GM18517 (cell line): ENCODE results near the gene BMP7.

Experiments
- ATAC-seq: cut with Tn5 transposase; IDR thresholded peaks from one replicate; pipeline ENCODE4 v1.9.1; 2021; ENCODE audit warnings: mild to moderate bottlenecking, moderate library complexity; ENCODE audit not compliant: unreplicated experiment

Gene BMP7

DNA sequence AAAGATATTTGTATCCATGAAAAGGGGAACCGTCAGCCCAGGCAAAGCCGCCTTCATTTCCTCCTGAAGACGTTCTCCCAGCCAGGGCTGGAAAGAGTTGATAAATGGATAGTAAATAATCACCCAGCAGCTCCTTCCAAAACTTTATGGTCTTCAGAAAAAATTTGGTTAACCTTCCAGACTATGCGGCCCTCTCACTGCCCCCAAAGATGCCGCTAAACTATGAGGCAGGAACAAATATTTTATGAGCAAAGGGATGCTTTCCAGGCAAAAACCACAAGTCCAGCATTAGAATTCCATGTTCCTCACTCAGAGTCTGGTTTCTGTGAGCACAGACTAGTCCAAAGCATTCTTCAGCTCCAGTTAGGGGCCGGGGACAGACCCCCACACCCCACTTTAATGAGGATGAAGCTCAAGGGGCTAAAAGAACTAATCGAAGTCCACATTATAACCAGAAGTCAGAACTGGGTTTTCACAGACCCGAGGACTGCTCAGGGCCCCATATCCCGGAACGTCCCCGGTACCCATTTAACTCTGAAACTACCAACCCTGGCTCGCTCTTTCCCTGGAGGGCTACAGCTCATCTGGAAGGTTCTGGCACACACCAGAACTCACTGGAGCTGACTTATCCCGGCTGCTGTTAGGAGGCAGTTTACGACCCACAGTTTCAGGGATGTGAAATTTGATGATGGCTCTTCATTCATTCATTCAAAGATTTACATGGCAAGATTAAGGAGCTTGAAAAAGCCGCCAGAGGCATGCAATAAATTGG, 29.4 kb downstream of the BMP7 start:
- ATAC-seq = no peak

DNA sequence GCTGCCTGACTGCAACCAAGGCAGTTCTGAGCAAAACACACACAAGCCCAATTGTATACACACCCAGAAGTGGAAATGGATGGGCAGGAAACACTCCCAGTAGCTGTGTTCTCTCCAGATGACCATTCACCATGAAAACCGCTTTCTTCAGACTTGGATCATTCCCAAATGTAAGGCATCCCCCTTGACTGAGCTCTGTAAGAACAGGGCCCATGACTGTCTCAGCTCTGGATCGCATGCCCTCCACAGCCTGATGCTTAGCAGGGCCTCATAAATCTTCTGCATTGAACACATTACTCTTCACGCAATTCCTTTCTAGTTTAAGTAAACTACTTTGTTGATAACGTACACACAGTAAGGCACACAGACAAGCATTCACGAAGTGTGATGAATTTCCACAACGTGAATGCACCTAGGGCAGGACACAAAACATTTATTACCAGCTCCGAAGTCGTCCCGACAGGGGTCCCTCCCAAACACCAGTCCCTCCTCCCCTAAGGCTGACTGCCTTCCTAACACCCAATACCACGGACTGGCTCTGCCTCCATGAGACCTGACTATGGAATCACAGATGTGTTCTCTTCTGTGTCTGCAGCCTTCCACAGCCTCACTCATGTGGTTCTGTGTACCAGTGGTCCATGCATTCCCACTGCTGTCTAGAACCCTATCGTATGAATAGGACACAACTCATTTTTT, 31.7 kb downstream of the BMP7 start:
- ATAC-seq = no peak

DNA sequence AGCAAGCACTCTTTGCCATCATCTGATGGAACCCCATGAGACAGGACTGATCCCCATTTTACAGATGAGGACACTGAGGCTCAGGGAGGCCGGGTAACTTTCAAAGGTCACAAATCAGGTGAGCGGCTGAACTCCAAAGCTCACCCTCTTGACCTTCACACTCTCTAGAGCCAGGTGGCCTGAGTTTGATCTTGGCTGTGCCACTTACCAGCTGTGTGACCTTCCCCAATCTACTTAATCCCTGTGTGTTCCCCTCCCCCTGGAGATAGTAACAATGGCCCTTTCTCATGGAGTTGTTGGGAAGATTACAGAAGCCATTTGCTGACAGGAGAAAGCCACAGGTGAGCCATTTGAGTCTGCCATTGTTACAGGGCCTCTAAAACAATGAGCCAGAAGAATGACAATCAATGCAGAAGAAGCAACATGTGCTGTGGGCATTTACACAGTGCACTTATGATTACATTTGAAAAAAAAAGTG, 34.5 kb downstream of the BMP7 start:
- ATAC-seq = no peak

DNA sequence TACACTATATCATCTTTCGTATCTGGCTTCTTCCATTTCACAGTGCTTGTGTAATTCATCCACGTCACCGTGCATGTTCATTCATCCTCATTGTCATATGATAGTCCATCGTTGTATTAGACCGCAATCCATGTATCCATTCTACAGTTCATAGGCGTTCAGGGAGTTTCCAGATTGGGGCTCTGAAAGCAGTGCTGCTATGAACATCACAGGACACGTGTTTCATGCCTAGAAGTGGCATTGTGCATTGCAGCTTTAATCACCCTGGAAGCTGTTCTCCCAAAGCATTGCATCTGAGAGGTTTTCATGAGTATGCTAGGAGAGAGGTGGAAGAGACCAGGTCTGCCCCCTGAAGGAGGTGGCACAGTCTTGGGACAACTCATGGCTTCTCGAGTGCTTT, 35.3 kb downstream of the BMP7 start:
- no peak for ATAC-seq

DNA sequence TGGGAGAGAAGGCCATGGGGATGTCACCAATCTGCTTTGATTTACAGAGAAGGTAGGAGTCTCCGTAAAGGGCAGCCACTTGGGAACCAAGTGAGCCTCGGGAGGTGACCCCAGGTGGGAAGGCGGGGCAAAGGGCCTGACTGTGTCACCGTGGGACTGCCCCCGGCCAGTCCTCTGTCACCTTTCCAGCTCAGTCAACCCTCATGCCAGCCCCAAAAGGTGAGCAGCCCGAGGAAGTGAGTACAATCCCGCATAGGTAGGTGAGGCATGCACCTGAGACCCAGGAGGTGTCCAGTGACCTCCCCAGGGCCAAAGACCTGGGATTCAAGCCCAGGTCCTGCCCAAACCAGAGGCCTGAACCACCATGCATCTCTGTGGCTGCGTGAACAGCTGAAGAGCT, 36.2 kb downstream of the BMP7 start:
- ATAC-seq = no peak

DNA sequence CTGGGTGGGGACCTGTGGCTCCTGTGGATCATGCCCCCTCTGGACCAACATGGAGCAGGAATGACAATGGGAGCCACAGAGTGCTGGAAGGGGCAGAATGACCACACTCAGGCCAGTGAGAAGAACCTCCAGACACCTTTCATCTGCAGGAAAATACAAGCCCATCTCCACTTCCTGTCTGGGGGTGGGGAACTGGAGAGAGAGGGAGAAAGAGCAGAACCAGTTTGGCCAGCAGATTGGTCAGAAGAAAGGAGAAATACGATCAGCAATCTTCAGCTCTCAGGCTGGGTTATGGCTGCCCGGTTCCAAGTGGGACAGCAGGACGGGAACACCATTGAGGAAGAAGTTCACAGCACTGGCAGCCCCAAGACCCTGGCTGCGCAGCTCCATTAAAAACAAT, 37.0 kb downstream of the BMP7 start:
- no peak for ATAC-seq

DNA sequence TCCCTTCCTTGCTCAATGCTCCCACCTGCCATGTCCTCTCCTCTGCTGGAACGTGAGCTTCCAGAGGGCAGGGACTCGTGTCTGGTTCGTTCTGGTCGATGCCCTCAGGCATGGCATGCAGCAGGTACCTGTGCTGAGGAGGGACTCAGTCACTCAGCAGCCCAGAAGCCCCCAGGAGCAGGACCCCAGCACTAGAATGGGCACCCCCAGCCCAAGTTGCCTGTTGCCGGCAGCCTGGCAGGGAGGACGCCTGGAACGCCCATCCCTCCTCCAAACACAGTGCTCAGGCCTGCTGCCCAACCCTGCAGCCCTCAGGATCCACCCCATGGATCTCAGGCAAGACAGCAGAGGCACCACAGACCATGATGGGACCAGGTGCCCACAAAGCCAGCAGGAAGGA, 40.6 kb downstream of the BMP7 start:
- no peak for ATAC-seq

DNA sequence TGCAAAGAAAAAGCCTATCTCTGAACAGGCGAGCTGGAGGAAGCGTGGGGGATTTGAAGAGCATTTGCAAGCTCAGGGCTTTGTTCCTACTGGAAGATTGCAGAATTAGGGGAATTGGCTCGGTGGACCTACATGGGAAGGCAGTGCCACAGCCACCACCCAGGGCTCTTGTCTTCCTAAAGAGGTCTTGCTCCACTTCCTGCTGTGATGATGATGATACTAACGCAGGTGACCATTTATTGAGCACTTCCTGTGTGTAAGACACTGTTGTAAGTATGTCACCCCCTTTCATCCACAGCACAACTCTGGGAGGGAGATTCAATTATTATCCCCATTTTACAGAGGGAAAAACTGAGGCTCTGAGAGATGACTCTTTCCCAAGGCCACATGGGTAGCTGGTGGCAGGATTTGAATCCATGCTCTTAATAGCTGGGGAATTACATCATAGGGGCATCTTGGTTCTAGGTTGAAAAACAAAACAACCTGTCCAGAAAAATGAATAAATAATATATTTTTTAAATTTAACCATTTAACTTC, 41.2 kb downstream of the BMP7 start:
- no peak for ATAC-seq

DNA sequence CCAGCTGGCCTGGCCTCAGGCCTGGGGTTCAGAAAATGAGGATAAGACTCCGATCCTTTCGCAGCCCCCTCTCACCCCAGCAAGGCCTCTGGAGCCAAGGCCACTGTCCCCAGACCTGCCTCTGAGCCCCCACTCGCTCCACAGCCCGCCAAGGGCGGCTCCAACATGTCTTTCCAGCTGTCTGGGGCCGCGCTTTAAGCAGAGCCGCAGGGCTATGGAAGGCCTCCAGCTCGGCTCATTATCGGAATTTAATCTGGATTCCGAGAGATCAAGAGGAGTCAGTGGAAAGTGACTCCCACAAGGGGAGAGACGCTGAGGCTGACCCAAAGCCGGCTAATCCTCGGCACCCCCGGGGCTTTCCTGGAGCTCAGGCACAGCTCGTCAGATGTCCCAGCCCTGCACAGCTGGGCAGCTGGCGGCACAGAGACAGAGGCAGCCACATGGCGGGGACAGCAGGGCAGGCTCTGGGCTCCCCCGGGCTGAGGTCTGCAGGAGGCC, 41.8 kb downstream of the BMP7 start:
- ATAC-seq = no peak

DNA sequence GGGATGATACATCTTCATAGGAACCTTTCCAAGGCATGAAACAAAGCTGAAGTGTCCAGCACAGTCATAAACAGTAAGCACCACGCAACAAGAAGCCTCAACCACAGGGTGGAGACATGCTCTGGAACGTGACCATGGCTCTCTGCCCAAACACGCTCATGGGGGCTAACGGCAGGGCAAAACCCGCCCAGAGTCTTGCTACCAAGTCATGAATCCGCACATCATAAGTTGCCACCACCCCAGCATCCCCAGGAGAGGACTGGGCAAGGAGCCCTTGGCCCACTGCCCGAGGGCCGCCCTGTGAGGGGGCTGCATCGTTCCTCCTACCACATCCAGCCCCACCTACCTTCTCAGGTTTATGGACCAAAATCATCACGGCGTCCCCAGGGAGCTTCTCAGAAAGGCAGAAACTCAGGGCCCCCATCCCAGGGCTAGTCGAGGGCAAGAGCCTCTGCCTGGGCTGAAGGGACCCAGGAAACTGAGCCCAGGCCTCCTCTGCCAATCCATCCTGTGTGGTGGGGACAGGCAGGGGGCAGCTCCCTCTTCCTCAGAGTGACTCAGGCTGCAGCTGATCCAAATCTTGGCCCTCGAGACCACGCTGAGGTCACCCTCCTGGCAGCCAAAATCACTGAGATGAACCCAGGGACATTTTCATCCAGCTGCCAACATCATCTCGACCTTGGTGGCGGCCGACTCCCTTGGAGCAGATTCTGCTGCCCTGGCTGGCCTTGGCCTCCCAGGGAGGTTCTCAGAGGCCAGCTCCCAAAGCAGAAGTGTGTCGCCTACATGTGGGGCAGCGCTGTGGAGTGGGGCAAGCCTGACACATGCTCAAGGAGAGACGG, 42.6 kb downstream of the BMP7 start:
- ATAC-seq = no peak

DNA sequence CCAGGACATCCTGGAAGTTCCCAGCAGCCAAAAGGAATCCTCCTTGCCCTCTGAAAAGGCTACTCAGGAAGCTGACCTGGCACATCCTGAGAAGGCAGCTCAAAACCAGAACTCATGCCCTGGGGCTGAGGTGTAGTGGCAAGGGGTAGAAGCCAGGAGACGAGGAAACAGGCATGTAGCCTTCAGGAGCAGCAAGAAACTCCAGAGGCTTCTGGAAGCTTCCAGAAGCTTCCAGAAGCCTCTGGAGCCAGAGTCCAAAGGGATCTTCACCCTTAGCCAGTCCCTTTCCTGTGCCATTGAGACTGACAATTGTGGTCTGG, 43.9 kb downstream of the BMP7 start:
- ATAC-seq = no peak

DNA sequence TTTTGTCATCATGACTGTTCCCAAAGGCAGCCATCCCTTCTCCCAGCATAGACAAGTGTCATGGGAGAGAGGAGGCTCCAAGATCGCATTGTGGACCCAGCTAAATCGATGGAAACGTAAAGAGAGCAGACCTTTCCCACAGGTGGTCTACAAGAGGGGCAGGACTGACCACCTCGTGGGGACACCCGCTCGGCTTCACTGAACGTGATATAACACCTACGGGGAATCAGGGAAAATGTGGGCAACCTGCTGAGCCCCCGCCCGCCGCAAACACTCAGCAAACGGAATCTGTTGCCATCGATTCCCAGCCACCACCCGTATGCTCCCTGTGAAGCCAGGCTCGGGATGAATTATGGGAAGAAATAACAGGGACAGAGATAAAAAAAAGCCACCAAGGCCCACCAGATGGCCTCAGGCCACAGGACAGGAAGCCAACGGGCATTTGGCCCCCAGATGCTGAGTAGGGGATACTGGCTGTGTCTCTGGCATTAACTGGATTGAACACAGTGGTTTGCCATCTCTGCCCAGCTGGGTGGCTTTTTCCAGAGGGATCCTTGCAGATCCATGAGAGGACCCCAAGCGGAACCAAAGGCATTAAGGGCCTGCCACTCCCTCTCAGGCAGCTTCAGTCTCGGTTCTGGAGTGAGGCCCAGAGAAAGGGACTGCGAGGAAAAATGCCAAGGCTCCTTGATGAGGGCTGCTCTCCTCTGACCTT, 44.4 kb downstream of the BMP7 start:
- ATAC-seq = no peak

DNA sequence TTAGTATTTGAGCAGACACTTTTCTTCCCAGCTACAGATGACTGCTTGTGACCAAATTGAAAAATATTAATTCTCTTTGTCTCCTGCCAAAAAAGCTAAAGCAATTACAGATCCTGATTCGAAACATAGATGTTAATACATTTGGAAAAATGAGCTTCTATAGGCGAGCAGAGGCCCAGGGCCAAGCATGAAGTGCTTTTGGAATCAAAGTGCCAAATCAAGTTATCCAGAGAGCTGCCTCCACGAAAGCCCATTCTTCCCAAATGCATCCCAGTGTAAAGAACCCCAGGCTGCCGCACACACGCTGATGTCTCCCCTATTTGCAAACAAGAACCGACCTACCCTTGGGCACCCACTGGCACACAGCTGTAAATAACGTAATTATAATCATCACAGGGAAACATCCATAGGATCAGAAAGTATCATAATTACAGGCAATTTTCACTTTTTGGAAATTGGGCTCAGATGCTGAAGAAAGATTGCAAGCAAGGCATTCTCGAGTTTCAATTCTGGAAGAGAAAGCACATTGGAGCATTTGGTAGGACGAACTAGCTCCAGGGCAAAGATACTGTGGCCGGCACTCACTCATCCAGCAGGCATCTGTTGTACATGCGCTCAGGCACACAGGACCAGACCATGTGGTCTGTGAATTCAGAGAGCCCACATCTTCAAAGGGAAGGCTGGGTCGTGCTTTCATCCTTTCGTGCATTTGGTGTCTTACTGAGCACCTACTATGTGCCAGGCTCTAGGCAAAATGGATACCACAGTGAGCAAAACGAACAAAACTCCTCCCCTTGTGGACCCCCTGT, 45.9 kb downstream of the BMP7 start:
- no peak for ATAC-seq

DNA sequence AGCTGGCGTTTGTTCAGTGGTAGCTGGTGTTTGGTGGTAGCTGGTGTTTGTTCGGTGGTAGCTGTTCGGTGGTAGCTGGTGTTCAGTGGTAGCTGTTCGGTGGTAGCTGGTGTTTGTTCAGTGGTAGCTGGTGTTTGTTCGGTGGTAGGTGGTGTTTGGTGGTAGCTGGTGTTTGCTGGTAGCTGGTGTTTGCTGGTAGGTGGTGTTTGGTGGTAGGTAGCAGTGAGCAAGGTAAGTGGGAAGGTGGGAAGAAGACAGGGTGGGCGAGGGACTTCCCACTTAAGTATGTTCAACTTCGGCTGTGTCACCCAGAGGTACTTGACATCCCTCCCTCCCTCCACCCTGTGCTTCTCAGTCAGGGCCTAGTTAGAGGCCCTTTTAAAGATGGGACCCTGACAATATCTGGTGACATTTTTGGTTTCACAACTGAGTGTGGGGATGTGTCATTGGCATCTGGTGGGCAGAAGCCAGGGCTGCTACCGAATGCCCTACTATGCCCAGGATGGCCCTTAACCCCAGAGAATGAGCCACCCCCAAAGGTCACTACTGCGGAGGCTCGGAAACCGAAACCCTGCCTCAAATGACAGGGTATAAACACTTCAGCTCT, 47.3 kb downstream of the BMP7 start:
- no peak for ATAC-seq

DNA sequence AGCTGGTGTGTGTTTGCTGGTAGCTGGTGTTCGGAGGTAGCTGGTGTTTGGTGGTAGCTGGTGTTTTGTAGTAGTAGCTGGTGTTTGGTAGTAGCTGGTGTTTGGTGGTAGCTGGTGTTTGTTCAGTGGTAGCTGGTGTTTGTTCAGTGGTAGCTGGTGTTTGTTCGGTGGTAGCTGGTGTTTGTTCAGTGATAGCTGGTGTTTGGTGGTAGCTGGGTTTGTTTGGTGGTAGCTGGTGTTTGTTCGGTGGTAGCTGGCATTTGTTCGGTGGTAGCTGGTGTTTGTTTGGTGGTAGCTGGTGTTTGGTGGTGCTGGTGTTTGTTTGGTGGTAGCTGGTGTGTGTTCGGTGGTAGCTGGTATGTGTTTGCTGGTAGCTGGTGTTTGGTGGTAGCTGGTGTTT, 48.0 kb downstream of the BMP7 start:
- ATAC-seq = no peak

DNA sequence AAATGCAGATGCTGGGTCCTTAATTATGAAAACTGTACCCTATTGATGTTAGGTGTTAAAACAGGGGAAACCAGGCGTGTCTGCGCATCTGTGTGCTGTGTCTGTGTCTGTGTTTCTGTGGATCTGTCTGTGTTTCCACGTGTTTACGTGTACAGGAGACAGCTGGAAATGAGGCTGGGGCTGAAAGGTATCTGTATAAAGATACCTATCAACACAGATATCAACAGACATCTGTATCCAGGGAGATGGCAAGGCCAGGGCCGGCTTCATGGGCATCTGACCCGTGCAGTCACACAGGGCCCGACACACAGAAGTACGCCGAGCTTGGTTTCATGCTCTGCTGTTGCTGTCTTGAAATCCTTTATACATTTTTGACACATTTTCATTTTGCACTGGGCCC, 48.6 kb downstream of the BMP7 start:
- no peak for ATAC-seq

DNA sequence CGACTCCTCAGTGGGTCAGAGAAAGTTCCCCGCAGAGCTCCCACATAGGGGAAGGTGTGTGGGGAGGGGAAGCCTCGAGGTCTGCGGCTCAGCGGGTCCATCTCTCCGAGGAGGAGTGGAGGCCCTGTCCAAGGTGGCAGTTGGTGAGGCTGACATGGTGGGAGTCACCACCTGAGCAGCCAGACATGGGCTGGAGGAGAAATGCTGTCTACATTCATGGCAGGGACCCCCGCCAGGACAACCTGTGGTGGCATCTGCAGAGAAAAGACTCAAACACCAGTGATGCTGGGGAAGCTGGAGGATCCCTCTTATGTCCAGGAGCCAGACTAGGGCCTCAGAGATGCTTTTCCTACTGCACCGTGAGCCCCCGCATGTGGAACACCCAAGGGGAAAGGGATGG, 49.8 kb downstream of the BMP7 start:
- ATAC-seq = no peak

DNA sequence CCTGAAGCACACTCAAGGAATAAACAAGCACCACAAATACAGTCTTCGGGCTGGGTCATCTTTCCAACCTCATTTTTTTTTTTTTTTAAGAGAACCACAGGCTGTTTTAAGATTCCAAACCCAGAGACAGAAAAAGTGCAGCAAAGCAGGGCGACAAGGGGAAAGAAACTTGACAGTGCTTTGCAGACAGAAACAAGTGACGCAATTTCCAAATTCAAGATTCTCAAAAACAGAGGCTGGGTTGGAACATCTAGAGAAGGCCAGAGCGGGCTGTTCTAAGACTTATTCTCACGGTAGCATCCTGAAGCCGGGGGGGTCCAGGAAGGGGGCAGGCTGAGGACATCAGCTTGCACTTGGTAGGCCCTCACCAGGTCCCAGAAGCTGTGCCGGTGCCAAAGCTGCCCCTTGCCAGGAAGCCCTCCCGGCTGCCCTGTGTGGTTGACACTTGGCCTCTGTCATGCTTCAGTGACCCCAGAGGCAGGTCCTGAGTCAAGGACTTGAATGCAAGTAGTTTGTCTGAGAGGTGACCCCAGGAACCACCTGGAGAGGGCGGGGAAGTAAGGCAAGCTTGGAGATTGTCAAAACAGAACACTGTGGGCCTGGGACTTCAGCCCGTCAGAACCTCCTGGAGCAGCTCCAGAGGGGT, 50.5 kb downstream of the BMP7 start:
- no peak for ATAC-seq

DNA sequence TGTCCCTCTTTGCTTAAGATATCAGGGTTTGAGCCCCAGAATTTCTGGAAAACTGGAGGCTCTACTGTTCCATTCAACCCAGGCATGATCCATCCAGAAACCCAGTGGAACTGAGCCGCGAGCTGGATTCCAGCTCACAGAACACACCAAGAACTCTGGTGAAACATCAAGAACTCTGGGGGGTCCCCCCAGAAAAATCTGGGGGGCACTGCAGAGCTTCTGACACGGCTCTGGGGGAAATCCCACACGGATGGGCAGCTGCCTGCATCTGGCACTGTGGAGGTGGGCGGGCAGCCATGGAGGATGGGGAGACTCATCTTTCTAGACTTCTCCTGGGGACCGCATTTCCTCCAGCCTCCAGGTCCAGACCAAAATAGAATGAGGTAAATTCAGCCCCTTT, 51.0 kb downstream of the BMP7 start:
- ATAC-seq = no peak
